Subcutaneous abdominal adipose tissue (tissue), 5 donors: Measurements from ENCODE around the gene EXD1.

Experiments used
- H3K27ac ChIP-seq: one replicate; pipeline ENCODE4 v1.7.0; 2013; ENCODE audit warnings: low read depth, mild to moderate bottlenecking, inconsistent platforms, low read length, moderate library complexity
- H3K27me3 ChIP-seq, 5 donors: one replicate each; pipeline ENCODE4 v1.7.0; 2013; ENCODE audit warnings: low read length in 5 of 5, inconsistent platforms in 1 of 5; ENCODE audit not compliant: control insufficient read depth in 5 of 5, insufficient read depth in 4 of 5
- H3K36me3 ChIP-seq, 5 donors: one replicate each; pipeline ENCODE4 v1.7.0; 2013; ENCODE audit warnings: low read length in 5 of 5; ENCODE audit not compliant: control insufficient read depth in 5 of 5, insufficient read depth in 5 of 5
- H3K4me1 ChIP-seq, 5 donors: one replicate each; pipeline ENCODE4 v1.7.0; 2013; ENCODE audit warnings: low read length in 5 of 5, mild to moderate bottlenecking in 3 of 5, moderate library complexity in 1 of 5; ENCODE audit not compliant: control insufficient read depth in 5 of 5, insufficient read depth in 5 of 5
- H3K4me3 ChIP-seq, 5 donors: one replicate each; pipeline ENCODE4 v1.7.0; 2013; ENCODE audit warnings: low read length in 5 of 5, low read depth in 1 of 5
- H3K9ac ChIP-seq, 5 donors: one replicate each; pipeline ENCODE4 v1.7.0; 2013; ENCODE audit warnings: low read length in 5 of 5, mild to moderate bottlenecking in 4 of 5, moderate library complexity in 3 of 5
- H3K9me3 ChIP-seq, 5 donors: one replicate each; pipeline ENCODE4 v1.7.0; 2013; ENCODE audit warnings: low read length in 5 of 5; ENCODE audit not compliant: control insufficient read depth in 5 of 5
- donor health status: healthy.
- donor health status: healthy.
- donor health status: healthy.
- donor health status: healthy.
- donor health status: healthy.

Gene EXD1

DNA sequence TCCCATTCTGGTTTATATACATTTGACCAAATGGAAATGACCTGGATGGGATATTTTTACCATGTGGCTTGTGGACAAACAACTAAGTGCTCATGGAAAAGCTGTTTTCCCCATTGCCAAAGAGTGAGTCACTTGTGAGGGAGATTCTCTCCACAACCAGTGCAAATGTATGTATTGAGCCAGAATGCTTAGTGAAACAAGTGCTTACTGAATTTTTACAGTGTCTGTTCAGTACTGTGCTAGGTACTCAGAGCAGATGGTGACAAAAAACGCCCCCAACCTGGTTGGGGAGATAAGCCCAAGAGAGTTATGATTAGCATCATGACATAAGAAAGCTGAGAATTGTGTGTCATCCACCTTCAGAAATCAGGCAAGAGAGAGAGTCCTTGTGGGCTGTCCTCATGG, 2.8 kb upstream of the EXD1 start:
- Histone ChIP-seq H3K9ac (peak overlapping the region in 3 of 5 donors; percentile 45 to 97 (median 96)), H3K36me3 (peaks cover 0 to 4% (median 0%) of the 10 kb centered on the region in 5 donors), H3K27me3 (no peaks in the 10 kb centered on the region), H3K9me3 (no peaks in the 10 kb centered on the region), H3K4me1 (peaks cover 4 to 37% (median 30%) of the 10 kb centered on the region in 5 donors), H3K27ac (peak overlapping the region; percentile 97), H3K4me3 (peak overlapping the region in 1 of 5 donors; percentile 92)

DNA sequence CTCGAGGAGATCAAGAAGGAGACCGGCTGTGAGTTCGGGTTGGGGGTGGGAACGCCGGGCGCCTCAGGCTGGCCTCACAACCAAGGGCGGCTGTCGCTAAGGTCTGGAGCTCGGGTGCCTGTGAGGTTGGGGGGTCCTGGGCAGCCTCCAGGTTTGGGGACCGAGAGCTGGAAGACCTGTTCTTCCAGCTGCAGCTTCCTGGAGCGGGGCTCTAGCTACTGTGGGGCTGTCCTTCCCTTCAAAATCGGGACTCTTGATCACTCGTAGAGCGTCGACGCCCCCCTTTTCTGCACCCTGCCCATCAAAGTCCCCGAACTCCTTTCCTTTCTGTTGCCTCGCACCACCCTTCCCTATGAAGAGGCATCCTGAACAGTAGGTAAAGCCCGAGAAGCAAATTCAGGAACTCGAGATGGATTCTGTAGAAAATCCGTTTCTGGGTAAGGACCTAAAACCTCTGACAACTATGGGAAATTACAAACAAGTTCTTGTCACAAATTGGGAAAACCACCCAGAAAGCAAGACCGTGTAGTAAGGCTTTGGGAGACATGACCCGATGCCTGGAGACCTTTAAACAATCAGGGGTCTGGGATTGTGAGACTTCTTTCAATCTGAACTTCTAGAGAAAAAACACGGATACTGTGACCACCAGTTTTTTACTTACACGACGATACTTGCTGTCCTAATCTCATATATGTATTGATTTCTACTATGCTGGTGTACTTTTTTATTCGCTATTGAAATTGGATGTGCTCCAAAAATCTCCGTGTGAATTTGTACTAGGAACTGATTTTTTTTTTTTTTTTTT, 1.1 kb upstream of the EXD1 start:
- H3K27ac ChIP-seq, result peak overlapping the region; percentile 97
- peak overlapping the region; percentile 72 to 98 (median 96) for H3K9ac ChIP-seq
- H3K36me3 ChIP-seq, result peaks cover 0 to 4% (median 0%) of the 10 kb centered on the region in 5 donors
- H3K4me3 ChIP-seq, result peak overlapping the region; percentile 91 to 98 (median 93)
- peaks cover 4 to 37% (median 30%) of the 10 kb centered on the region in 5 donors for H3K4me1 ChIP-seq
- no peaks in the 10 kb centered on the region for H3K9me3 ChIP-seq
- H3K27me3 ChIP-seq, result no peaks in the 10 kb centered on the region

DNA sequence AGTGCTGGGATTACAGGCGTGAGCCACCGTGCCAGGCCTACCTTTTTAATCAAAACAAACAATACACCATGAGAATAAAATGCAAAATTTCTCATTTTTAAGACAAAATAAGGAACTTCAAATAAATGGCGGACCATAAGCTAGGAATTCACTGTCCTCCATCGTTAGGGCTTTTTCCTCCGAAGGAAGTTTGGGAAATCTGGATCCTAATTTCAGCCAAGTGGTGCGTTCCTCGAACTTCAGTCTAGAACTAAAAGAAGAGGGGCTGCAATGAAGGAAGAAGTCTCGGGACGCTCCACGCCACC, 260 bp downstream of the EXD1 start:
- no peaks in the 10 kb centered on the region for H3K27me3 ChIP-seq
- H3K4me3 ChIP-seq, result peak overlapping the region; percentile 51 to 93 (median 91)
- peaks cover 4 to 37% (median 30%) of the 10 kb centered on the region in 5 donors for H3K4me1 ChIP-seq
- peak overlapping the region; percentile 97 for H3K27ac ChIP-seq
- peaks cover 0 to under 1% (median 0%) of the 10 kb centered on the region in 5 donors for H3K36me3 ChIP-seq
- H3K9ac ChIP-seq, result peak overlapping the region in 1 of 5 donors; percentile 56
- H3K9me3 ChIP-seq, result no peaks in the 10 kb centered on the region

DNA sequence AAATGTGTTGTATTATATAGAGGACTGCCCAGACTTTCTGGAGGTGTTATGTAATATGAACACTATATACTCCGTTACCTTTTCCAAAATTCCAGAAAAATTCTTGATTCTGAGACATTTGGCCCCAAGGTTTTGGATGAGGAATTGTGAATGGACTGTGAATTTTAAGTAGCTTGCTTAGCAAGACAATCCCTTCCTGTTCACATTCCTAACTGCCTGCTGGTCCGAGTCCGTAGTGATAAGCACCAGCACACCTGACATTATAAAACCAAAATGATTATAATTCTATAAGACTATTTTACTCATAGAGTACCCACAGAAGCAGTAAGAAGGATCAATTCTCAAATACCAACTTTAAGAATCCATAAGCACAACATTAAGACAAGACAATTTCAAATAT, 11.2 kb downstream of the EXD1 start:
- Histone ChIP-seq H3K9ac (no peak overlapping the region), H3K27me3 (no peaks in the 10 kb centered on the region), H3K4me1 (peaks cover 0 to 4% (median 0%) of the 10 kb centered on the region in 5 donors), H3K36me3 (no peaks in the 10 kb centered on the region), H3K4me3 (no peak overlapping the region), H3K27ac (no peak overlapping the region), H3K9me3 (no peaks in the 10 kb centered on the region)

DNA sequence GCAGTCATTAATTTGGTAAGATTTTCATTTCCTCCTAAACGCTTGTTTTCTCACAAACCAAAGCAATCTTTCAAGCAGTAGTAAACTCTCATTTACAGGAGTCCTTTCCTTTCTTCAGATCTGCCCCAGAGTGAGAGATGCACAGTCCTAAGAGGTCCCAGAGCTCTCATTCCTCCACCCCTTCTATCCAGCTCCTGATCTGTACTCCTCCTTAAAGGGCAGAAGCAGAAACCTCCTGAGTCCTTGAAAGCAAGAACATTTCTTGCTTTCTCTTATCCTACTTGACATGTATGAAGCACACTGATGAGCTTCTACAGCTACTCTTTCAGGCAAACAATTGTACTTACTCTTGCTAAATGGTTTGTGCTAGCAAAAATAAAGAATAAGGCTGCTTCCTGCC, 11.7 kb downstream of the EXD1 start:
- Histone ChIP-seq H3K27ac (no peak overlapping the region), H3K27me3 (no peaks in the 10 kb centered on the region)

DNA sequence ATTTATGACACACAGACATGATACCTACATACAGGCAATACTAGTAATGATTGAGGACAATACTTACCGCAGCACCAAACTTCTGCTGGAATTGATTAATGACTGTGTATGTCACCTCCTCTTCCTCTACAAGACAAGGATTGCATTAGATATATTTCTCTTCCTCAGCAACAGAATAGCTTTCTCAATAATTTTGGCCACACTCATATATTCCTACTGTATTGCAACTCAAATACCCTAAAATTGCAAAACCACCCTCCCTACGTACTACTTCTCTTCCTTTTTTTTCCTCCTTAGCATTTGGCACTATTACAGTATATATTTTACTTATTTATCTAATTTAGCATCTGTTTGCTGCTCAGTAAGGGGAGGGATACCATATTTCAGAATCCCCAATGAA, 14.8 kb downstream of the EXD1 start:
- Histone ChIP-seq H3K27ac (no peak overlapping the region), H3K4me3 (no peak overlapping the region), H3K9ac (no peak overlapping the region), H3K36me3 (no peaks in the 10 kb centered on the region), H3K9me3 (no peaks in the 10 kb centered on the region), H3K27me3 (peaks cover 0 to 5% (median 0%) of the 10 kb centered on the region in 5 donors), H3K4me1 (peaks cover 0 to 4% (median 0%) of the 10 kb centered on the region in 5 donors)

More for the DNA sequence above, 11.7 kb downstream of the EXD1 start:
- H3K4me1 ChIP-seq, result peaks cover 0 to 4% (median 0%) of the 10 kb centered on the region in 5 donors
- H3K36me3 ChIP-seq, result no peaks in the 10 kb centered on the region
- H3K9me3 ChIP-seq, result no peaks in the 10 kb centered on the region
- H3K4me3 ChIP-seq, result no peak overlapping the region
- no peak overlapping the region for H3K9ac ChIP-seq

DNA sequence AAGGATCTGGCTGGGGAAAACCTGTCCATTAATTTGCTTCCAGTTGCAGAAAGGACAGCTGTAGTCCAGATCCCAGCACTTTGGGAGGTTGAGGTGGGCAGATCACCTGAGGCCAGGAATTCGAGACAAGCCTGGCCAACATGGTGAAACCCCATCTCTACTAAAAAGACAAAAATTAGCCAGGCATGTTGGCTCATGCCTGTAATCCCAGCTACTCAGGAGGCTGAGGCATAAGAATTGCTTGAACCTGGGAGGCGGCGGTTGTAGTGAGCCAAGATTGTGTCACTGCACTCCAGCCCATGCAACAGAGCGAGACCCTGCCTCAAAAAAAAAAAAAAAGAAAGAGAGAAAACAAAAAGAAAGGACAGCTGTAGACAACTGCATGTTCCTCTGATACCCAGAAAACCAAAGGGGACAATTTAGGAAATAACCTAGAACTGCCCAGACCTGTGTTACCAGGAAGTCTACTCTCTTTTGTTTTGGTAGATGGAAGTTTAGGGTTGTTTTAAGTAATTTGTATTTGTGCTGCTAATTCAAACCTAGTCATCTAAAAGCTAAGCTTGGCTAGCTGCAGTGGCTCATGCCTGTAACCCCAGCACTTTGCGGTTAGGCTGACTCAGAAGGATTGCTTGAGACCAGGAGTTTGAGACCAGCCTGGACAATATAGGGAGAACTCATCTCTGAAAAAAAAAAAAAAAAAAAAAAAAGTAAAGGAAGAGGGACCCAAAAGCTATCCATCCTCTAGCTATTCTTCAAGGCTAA, 22.7 kb downstream of the EXD1 start:
- H3K9ac ChIP-seq, result no peak overlapping the region
- no peak overlapping the region for H3K4me3 ChIP-seq
- H3K27ac ChIP-seq, result no peak overlapping the region
- H3K36me3 ChIP-seq, result no peaks in the 10 kb centered on the region
- H3K27me3 ChIP-seq, result peaks cover 0 to 5% (median 0%) of the 10 kb centered on the region in 5 donors
- no peaks in the 10 kb centered on the region for H3K9me3 ChIP-seq
- H3K4me1 ChIP-seq, result no peaks in the 10 kb centered on the region

DNA sequence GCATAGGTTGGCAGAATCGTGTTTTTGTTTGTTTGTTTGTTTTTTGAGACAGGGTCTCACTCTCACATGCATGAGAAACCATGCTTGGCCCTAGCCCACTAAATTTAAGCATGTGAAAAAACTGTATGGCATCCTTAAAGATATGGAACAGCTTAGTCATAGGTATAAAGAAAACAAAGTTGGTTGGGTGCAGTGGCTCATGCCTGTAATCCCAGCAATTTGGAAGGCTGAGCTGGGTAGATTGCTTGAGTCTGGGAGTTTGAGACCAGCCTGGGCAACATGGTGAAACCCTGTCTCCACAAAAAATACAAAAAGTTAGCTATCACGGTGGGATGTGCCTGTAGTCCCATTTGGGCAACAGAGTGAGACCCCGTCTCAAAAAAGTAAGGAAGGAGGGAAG, 25.2 kb downstream of the EXD1 start:
- Histone ChIP-seq H3K4me3 (no peak overlapping the region), H3K27ac (no peak overlapping the region), H3K27me3 (no peaks in the 10 kb centered on the region), H3K36me3 (no peaks in the 10 kb centered on the region), H3K9ac (no peak overlapping the region), H3K4me1 (no peaks in the 10 kb centered on the region), H3K9me3 (no peaks in the 10 kb centered on the region)

DNA sequence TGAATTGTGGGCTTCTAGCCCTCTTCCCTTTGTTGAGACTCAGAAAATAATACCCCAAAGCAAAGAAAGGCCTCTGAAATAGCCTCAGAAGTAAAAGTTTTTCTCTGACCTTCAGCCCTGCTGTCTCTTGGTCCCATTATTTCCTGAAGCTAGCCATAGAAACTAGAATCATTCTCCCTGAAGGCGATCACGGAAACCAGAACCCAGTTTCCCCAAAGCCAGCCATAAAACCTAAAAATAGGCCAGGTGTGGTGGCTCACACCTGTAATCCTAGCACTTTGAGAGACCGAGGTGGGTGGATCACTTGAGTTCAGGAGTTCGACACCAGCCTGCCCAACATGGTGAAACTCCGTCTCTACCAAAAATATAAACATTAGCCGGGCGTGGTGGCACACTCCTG, 27.2 kb downstream of the EXD1 start:
- no peak overlapping the region for H3K9ac ChIP-seq
- no peaks in the 10 kb centered on the region for H3K9me3 ChIP-seq
- no peak overlapping the region for H3K27ac ChIP-seq
- no peaks in the 10 kb centered on the region for H3K4me1 ChIP-seq
- no peak overlapping the region for H3K4me3 ChIP-seq
- H3K36me3 ChIP-seq, result no peaks in the 10 kb centered on the region
- no peaks in the 10 kb centered on the region for H3K27me3 ChIP-seq

DNA sequence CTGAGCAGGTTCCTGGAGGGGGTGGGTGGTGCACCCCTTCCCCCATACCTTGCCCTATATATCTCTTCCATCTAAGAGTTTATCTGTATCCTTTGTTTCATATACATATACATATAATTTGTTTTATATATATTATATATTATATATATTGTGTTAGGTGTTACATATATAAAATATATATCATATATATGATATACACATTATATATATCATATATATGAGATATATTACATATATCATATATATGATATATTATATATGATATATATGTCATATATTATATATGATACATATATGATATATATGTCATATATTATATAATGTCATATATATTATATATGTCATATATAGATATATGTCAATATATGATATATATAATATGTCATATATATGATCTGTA, 31.1 kb downstream of the EXD1 start:
- Histone ChIP-seq H3K9ac (no peak overlapping the region), H3K4me1 (no peaks in the 10 kb centered on the region), H3K36me3 (no peaks in the 10 kb centered on the region)

More for the DNA sequence above, 31.1 kb downstream of the EXD1 start:
- Histone ChIP-seq H3K27me3 (no peaks in the 10 kb centered on the region), H3K9me3 (no peaks in the 10 kb centered on the region), H3K27ac (no peak overlapping the region), H3K4me3 (no peak overlapping the region)
